ENCODE measurements around the gene MYO1G.

Gene MYO1G

GRCh38 chr7:44965937-44966730, 12.7 kb downstream of the MYO1G start:
- no peak for DNase-seq

- DNase-seq = no peak
Observed at GRCh38 chr7:44965441-44965903, 13.3 kb downstream of the MYO1G start.

- DNase-seq = no peak
Observed at GRCh38 chr7:44964831-44965440, 13.9 kb downstream of the MYO1G start.

GRCh38 chr7:44964384-44964830, 14.4 kb downstream of the MYO1G start:
- no peak for DNase-seq

- no peak for DNase-seq
Observed at GRCh38 chr7:44963364-44964290, 15.2 kb downstream of the MYO1G start.

- DNase-seq = no peak
Observed at GRCh38 chr7:44962483-44963251, 16.1 kb downstream of the MYO1G start.

- DNase-seq = no peak
Observed at GRCh38 chr7:44961844-44962482, 16.9 kb downstream of the MYO1G start.

- DNase-seq = no peak
Observed at GRCh38 chr7:44960011-44960580, 18.7 kb downstream of the MYO1G start.

- peak in 1 of 6 experiments; percentile 6 for DNase-seq
Observed at GRCh38 chr7:44959433-44959951, 19.3 kb downstream of the MYO1G start.

GRCh38 chr7:44958645-44959344, 20.0 kb downstream of the MYO1G start:
- DNase-seq = no peak

- DNase-seq = no peak
Observed at GRCh38 chr7:44956157-44956766, 22.6 kb downstream of the MYO1G start.

- DNase-seq = no peak
Observed at GRCh38 chr7:44955733-44956132, 23.1 kb downstream of the MYO1G start.

- DNase-seq = no peak
Observed at GRCh38 chr7:44953156-44953555, 25.7 kb downstream of the MYO1G start.

GRCh38 chr7:44949303-44949702, 29.5 kb downstream of the MYO1G start:
- DNase-seq = no peak

- DNase-seq = no peak
Observed at GRCh38 chr7:44945479-44945878, 33.3 kb downstream of the MYO1G start.

GRCh38 chr7:44944821-44945220, 34.0 kb downstream of the MYO1G start:
- no peak for DNase-seq

- no peak for DNase-seq
Observed at GRCh38 chr7:44943631-44944030, 35.2 kb downstream of the MYO1G start.

- no peak for DNase-seq
Observed at GRCh38 chr7:44937426-44937825, 41.4 kb downstream of the MYO1G start.

- no peak for DNase-seq
Observed at GRCh38 chr7:44936322-44936721, 42.5 kb downstream of the MYO1G start.

- DNase-seq = no peak
Observed at GRCh38 chr7:44935583-44935982, 43.2 kb downstream of the MYO1G start.

Data from stimulated activated naive CD4-positive, alpha-beta T cell (primary cell).